ENCODE measurements around the gene ELAVL4.

ELAVL4 gene

DNA sequence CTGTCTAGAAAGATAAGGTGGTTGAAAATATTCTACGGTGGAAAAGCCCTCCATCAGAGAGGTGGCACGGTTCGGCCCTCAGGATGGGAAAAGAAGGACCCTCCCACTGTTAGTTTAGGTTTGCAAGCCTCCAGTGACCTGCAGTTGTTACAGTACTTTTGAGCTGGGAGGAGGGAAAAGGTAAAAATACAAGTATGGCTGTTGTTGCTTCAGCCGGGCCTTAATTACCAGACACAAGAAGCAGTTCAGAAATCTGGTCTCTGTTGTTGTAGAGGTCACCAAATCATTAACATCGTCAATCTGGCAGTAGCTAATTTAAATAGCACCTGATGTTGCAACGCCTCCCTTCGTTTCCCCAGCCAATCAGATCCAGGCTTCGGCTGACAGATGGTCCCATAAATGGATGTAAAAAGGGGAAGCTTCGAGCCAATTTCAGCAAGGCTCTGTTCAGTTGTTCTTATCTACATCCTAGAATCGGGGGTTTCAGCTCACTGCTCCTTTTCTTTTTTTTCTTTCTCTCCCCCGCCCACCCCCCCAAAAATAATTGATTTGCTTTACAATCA is at the start of gene ELAVL4:
ELAVL4 (plus strand) TSS at position 424 of the 563 bp plus-strand sequence. CDS start 270 bp downstream, outside the sequence.
- FAIRE-seq = no peak
- no peak for DNase-seq (ENCODE audit: insufficient read length, low spot score)
- TF ChIP-seq, protein P1, sequence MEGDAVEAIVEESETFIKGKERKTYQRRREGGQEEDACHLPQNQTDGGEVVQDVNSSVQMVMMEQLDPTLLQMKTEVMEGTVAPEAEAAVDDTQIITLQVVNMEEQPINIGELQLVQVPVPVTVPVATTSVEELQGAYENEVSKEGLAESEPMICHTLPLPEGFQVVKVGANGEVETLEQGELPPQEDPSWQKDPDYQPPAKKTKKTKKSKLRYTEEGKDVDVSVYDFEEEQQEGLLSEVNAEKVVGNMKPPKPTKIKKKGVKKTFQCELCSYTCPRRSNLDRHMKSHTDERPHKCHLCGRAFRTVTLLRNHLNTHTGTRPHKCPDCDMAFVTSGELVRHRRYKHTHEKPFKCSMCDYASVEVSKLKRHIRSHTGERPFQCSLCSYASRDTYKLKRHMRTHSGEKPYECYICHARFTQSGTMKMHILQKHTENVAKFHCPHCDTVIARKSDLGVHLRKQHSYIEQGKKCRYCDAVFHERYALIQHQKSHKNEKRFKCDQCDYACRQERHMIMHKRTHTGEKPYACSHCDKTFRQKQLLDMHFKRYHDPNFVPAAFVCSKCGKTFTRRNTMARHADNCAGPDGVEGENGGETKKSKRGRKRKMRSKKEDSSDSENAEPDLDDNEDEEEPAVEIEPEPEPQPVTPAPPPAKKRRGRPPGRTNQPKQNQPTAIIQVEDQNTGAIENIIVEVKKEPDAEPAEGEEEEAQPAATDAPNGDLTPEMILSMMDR (IDR thresholded peaks at IDR 0.05; ENCODE audit: insufficient read depth, missing control alignments) = no peak

DNA sequence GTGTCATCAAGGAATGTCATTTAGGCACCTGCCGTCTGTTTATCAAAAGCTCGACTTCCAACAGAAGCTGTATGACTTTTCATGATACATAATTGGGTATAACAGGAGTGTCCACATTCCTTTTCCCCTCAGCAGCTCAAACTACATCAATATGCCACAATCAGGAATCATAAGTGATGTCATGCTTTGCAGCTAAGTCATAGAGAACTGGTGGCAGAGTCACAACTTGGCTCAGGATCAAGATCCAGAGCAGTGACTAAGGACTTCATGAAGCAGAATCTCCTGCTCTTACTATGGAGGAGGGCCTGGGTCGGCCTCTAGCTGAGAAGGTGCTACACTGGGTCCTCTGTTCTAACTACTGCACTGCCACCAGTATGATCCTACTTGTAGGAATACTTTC is 48.4 kb upstream of the ELAVL4 start:
- TF ChIP-seq, protein P1 (IDR thresholded peaks at IDR 0.05; ENCODE audit: insufficient read depth, missing control alignments) = no peak
- FAIRE-seq (no peak), DNase-seq (ENCODE audit: insufficient read length, low spot score) (no peak)

DNA sequence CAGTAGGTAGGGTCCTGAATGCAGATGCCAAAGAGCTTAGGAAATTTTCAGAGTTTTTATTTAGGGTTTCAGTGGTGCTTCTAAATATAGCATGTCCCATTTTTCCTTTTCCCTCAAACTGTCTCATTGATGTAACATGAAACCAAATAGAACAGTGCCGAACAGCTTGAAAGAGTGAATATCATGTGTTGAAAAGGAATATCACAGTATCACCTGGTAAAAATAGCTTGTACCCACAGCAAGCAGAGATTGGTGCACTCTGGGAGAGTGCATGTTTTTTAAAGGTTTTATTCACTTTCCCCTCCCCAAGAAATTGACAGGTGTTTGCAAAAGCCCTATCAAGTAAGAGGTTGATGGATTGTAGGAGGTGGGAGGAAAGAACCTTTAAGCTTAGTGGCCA is 41.9 kb upstream of the ELAVL4 start:
- FAIRE-seq (no peak), DNase-seq (ENCODE audit: insufficient read length, low spot score) (no peak)
- TF ChIP-seq, protein P1 (IDR thresholded peaks at IDR 0.05; ENCODE audit: insufficient read depth, missing control alignments) = no peak

DNA sequence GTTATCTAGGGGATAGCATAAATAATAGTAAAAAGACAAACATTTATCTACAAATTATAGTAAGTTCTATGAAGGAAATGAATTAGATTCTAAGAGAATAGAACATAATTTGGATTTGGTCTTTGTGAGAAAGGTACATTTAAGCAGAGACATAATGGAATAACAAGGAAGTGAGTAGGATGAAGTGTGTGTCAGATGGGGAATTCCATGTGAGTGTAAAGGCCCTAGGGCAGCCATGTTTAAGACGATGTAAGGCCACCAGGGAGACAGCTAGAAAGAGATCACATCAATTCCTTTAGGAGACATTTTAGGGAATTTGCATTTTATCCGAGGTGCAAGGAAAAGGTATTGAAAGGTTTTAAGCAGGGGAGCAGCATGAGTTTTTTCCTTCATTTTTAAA is 33.8 kb upstream of the ELAVL4 start:
- DNase-seq (ENCODE audit: insufficient read length, low spot score) = no peak
- TF ChIP-seq, protein P1 (IDR thresholded peaks at IDR 0.05; ENCODE audit: insufficient read depth, missing control alignments) = no peak
- FAIRE-seq = no peak

DNA sequence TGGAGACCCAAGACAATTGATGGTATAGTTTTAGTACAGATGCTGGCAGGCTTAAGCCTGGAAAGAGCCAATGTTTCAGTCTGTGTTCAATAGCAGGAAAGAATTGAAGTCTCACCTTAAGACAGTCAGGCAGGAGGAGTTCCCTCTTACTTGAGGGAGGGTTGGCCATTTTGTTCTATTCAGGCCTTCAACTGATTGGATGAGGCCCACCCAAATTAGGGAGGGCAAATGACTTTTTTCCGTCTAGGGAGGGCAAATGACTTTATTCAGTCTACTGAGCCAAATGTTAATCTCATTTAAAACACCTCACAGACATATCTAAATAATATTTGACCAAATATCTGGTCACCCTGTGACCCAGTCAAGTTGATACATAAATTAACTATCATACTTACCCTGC is 31.4 kb upstream of the ELAVL4 start:
- TF ChIP-seq, protein P1 (IDR thresholded peaks at IDR 0.05; ENCODE audit: insufficient read depth, missing control alignments) = no peak
- no peak for FAIRE-seq
- no peak for DNase-seq (ENCODE audit: insufficient read length, low spot score)

DNA sequence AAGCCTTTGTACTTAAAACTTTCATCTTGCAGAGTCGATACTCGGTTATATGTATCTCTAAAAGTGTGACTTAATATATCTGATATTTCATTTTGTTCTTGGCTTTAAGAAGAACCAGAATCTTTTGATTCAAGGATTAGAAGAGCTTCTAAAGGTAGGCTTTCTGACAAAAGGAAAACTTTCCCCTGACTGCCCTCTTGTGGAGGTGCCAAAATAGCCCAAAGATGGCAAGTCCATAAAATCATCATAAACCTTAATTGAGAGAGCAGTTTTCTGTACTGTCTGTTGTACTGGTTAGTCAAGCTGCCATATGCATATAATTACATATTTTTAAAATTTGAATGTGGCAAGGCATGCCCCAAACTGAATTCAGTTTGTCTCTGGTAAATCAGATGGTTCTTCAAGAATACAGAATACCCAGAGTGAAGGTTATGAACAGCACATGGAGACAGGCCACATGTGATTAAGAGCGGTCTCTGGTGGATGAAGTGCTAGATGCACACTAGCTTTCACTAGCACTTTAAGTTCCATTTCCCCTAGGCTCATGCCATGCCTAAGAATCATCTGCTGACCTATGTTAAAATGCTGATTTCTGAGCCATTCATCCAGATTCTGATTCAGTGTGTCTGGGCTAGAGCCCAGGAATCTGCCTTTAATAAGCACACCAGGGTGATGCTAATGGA is 27.7 kb upstream of the ELAVL4 start:
- FAIRE-seq (peak; percentile 74), DNase-seq (ENCODE audit: insufficient read length, low spot score) (no peak)
- TF ChIP-seq, protein P1 (IDR thresholded peaks at IDR 0.05; ENCODE audit: insufficient read depth, missing control alignments) = peak; percentile 52

DNA sequence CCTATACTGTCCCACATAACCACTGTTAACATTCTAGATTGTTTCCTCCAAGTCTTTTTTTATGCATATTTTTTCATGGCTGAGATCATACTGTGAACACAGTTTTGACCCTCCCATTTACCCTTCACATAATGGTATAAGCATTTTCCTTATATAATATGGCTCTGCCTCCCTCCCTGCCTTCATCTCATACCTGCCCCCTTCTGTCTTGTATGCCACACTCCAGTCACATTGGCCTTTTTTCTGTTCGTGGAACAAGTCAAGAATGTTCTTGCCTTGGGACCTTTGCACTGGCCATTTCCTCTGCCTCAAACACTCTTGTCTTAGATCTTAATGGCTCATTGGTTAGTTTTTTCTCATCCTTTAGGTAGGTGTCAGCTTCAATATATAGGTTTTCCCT is 24.3 kb upstream of the ELAVL4 start:
- FAIRE-seq = no peak
- DNase-seq (ENCODE audit: insufficient read length, low spot score) = no peak
- TF ChIP-seq, protein P1 (IDR thresholded peaks at IDR 0.05; ENCODE audit: insufficient read depth, missing control alignments) = no peak

All from D721Med (cell line).